GM21423 (cell line): ENCODE results near the gene CDH4.

Source experiments
- ATAC-seq: cut with Tn5 transposase; IDR thresholded peaks from one replicate; pipeline ENCODE4 v1.9.1; 2021; ENCODE audit warnings: mild to moderate bottlenecking, moderate library complexity; ENCODE audit not compliant: unreplicated experiment

Gene CDH4

DNA sequence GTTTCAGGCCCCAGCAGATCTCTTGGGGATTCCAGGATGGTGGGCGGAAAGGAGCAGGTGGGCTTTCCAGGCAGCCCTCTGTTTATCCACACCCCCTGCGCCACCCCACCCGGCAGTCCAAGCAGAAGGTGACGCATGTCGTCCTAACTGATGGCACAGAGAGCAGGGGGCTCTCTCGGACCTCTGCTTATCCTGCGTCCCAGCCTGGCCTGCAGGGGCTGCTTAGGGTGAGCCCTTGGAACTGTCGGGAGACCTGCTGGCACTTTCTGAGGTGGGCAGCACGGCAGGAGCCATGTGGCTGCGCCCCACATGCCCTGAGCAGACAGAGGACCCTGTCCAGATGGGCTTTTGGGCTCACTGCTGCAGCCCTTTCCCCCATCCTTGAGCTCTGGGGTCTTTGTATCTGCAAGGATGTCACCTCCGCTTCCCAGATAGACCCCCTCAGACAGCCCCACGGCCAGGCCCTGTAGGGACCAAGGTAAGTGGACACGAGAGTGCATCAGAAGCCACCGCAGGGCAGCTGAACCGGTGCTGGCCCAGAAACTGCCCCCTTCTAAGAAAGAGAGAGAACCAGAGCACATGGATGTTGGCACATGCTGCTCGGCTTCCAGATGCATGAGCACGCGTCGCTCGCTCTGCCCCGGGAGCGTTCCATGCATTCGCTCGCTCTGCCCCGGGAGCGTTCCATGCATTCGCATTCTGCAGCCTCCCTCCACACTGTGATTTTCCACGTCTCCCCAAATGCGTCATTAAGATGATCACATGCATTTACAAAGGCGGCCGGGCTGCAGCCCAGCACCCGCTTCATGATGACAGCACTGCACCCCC is 566.9 kb downstream of the CDH4 start:
- no peak for ATAC-seq

DNA sequence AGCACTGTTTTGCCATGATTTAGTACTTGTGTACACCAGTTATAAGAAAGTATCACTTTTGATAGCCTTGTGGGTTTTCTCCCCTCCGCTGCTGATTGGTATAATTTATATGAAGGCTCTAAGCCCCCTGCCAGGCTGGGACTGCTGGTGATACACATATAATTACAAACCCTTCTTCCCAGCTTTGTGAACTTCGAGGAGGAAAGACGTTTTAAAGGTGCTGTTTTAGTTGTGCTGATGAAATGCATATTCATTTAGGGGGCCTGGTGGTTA is 567.4 kb downstream of the CDH4 start:
- no peak for ATAC-seq

DNA sequence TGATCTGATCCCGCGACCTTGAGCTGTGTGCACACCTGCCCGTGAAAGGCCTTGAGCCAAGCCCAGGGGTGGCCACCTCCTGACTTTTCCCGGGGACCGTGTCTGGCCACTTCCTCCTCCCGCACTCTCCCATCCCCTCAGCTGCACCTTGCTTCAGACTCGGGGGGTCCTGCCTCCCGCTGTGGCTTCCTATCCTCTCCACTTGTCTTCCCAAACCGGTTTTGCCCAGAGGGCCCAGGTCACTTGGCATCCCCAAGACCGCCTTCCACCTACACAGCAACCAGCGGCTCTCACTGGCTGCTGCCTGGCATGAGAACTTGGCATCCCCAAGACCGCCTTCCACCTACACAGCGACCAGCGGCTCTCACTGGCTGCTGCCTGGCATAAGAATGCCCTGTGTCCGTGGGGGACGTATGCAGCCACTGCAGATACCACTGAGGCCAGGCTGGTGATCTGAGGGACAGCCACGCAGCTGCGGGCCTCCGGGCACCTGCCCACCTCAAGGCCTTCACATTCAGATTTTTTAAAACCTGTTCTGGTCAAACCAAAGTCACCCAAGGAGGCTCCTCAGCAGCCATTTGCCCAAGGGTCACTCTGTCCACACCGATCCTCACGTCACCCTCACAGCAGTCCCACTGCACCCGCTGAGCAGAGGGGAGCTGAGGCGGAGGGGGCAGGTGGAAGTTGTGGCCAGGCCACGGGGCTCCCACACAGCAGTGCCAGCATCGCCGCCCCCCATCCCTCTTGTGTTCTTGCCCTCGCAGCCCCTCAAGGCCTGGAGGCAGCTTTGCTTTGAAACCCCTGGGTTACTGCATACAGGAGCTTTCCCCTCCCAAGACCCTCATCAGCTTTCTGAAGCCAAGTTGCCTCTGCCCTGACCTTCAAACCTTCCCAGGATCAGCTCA is 568.1 kb downstream of the CDH4 start:
- no peak for ATAC-seq

DNA sequence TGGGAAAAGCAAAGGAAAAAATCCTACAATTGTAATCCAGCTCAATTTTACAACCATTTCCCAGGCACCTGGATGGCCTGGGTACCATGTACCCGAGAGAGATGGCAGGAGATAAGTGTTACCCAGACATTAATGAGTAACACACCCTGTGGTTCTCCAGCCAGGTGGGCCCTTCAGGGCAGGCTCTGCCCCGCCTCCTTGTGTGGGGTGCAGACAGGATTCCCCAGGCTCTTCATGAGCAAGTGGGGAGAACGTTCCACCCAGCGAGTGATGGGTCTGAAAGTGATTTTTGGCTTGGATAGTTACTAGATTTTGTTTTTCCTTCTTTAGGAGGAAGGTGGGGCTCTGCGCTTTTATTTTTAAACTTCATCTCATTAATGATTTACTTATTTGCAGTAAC is 569.7 kb downstream of the CDH4 start:
- no peak for ATAC-seq

DNA sequence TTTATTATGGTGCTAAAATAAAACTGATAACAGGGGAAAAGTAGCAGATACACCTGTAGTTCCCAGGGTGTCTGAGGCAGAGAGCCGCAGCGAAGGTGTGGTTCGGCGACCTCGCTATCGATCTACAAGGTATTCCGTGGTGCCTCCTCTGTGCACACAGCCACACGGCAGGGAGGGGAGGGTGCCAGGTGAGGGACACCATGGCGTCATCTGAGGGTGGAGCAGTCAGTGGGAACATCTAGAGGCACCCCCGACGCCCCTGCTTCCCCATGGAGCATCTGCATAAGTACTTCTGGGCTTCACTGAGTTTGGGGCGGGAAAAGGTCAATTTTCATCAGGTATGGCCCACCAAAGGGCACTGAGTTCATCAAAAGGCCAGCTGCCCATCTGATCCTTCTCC is 570.3 kb downstream of the CDH4 start:
- no peak for ATAC-seq

DNA sequence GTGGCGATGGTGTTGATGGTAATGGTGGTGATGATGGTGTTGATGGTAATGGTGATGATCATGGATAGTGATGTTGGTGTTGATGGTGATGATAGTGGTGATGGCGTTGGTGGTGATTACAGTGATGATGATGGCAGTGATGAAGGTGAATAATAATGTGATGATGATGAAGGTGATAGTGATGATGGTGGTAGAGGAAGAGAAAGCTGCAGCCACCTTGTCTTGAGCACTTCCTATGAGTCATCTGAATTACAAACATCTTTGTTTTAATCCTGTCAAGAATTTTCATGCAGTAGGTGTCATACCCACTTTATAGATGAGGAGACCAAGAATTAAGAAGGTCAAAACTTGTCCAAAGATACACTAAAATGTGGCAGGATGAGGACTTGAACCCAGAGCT is 571.2 kb downstream of the CDH4 start:
- ATAC-seq: no peak

DNA sequence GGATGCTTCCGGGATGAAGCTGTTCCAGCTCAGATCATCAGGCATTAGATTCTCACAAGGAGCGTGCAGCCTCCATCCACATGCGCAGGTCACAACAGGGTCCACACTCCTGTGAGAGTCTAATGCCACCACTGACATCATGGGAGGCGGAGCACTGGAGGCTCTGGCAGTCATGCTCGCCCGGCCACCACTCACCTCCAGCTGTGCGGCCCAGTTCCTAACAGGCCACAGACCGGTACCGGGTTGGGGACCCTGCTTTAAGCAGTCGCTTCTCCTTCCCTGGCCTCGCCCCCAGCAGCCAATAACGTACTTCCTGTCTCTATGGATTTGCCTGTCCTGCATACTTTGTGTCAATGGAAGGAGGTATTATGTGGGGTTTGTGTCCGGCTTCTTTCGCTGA is 576.8 kb downstream of the CDH4 start:
- ATAC-seq: no peak

DNA sequence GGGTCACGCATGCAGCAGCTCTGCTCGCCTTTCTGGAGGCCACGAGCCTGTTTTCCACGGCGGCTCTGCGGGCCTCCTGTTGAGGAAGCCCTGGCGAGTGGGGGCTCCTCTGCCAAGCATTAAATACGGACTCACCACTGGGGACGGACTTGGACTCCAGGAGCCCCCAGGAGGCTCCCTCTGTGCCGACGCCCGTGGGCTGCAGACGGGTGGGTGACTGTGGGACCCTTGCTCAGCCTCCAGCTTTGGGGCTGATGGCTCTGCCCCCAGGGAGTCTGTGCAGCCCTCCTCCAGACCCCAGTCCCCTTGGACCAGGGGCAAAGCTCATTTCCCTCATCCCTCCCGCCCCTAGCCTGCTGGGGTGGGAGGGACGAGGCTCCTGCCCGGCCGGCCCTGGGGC is 577.5 kb downstream of the CDH4 start:
- ATAC-seq: no peak

DNA sequence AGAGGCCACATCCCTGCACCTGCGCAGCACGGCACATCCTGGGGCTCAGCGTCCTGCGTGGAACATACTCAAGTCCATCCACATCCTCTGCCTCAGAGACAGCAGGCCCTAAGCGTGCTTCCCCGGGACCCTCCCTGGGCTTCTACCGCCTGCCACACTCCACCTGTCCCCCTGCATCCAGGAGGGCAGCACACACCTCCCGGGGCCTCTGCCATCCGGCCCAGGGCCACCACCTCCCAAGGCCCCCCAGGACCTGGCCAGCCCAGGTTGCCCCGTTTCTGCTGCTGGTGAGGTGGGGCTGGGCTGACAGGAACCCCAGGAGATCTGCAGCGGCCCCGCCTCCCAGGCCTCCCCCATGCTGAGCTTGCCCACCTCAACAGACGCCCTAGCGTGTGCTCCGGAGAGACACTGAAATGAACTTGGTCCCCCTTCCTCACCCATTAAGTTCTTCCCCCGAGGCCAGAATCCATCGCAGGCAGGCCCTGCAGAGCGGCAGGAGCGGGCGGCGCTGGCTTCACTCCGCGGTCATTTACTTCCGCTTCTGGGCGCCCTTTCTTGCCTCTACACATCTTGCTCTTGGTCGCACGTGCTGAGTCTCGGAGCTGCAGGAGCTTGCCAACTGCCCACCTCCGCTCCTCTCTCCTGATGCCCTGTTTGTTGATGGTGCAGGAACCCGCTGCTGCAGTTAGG is 578.3 kb downstream of the CDH4 start:
- ATAC-seq: no peak

DNA sequence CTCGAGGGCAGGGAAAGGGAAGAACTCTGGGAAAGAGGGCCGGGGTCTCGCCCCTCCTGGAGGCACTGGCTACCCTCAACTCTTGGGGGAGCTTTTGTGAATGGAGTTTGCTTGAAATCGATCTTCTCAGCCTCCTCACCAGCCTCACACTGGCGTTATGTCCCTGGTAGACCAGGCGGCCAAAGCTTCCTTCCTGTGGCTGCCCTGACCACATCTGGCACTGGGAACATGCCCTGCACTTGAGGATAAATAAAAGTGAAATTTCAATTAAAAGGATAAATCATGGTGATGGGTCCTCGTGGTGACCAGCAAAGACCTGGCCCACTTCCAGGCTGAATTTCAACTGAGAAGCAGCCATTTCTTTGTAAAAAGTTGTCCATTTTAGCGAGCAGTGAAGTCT is 578.9 kb downstream of the CDH4 start:
- no peak for ATAC-seq

DNA sequence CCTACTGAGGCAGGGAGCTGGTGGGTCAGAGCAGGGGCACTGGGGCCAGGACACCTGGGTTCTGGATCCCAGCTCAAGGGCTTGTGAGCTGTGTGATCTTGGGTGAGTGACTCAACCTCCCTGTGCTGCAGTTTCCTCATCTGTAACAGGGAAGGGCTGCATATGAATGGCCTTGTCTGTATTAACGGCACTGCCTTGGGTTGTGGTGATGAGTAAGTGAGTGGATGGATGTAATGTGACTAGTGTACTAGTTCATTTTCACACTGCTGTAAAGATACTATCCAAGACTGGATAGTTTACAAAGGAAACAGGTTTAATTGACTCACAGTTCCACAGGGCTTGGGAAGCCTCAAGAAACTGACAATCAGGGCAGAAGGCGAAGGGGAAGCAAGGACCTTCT is 580.1 kb downstream of the CDH4 start:
- no peak for ATAC-seq

DNA sequence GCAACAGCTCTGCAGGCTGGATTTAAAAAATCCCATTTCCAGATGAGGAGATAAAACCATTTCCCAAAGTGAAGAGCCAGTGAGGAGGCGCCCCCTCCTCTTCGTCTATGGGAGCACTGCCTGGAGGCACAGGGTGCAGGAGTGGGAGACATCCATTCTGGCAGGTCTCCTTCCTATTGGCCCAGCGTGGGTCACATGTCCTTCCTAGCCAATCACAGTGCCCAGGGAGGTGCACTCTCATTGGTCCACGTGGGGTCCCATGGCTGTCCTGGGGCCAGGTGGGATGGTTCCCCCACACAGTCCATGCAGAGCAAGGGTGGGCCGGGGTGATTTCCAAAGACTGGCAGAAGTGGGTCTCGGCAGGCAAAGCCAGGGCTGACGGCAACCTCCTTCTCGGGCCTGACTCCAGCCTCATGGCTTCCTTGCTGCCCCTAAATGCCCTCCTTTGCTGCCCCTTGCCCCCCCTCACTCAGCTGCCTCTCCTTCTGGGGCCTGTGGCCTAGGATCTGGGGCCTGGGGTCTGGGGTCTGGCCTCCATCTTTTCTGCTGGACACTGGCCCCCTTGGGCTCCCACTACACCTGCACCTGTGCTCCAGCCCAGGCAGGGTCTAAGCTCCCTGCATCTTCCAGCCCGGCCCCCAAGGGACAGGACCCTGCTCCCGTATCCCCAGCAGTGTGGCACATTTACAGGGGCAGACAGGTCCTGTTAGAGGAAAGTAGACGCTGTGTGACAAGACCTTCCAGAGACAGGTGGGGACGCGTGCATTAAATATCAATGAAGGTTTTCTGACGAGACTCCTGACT is 581.9 kb downstream of the CDH4 start:
- ATAC-seq: no peak

DNA sequence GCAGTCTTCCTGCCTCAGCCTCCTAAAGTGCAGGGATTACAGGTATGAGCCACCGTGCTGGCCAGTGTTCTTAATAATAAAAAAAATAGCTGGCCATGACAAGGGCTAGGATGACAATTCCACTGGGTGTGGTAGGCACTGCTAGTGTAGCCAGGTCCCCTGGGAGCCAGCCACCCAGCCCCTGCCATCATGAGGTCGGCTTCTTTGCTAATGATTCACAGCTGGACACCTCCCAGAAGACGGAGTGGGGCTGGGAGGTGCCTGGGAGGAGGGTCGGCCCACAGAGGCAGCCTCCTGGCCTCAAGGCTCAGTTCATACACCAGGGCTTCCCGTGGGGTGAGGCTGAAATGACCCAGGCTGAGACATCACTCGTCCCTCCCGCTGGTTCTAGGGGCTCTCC is 583.2 kb downstream of the CDH4 start:
- ATAC-seq: no peak

DNA sequence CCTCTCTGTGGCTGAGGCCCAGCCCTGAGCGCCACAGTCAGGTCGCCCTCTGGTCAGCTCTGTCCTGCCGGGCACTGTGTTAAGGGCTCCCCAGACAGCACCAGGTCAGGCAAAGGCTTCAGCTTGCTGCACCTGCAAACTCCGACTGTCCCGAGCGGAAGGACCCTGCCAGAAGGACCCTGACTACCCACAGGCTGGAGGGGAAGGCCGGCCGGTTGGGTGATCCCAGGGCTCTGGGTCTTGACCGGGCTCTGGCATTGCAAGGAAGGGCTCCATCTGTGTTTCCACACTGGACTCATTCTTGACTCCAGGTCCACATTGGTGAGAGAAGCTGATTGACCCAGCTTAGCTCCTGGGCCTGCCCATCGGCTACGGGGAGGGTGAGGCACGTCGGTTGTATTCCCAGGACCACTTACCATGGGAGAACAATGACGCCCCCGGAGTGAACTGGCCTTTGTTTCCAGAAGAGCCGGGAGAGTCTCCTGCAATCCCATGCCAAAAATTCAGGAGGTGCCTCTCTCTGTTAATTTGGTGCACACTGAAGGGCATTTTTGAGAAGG is 583.8 kb downstream of the CDH4 start:
- ATAC-seq: no peak

DNA sequence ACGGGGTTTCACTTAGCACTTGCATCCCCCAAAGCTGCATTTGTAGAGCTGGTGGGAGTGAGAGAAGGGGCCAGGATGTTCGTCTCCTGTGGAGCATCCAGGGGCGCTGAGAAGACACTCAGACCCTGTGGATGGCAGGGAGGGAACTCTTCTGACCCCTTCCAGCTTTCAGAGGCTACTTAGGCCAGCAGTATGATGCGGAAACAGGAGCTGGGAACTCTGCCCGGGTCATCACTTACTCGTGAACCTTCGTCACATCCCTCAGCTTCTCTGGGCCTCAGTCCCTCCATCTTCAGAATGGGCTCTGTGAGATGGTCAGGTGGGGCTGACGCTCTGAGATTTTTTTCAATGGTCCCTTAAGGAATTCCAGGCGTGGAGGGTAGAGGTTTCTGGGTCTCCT is 585.1 kb downstream of the CDH4 start:
- no peak for ATAC-seq

DNA sequence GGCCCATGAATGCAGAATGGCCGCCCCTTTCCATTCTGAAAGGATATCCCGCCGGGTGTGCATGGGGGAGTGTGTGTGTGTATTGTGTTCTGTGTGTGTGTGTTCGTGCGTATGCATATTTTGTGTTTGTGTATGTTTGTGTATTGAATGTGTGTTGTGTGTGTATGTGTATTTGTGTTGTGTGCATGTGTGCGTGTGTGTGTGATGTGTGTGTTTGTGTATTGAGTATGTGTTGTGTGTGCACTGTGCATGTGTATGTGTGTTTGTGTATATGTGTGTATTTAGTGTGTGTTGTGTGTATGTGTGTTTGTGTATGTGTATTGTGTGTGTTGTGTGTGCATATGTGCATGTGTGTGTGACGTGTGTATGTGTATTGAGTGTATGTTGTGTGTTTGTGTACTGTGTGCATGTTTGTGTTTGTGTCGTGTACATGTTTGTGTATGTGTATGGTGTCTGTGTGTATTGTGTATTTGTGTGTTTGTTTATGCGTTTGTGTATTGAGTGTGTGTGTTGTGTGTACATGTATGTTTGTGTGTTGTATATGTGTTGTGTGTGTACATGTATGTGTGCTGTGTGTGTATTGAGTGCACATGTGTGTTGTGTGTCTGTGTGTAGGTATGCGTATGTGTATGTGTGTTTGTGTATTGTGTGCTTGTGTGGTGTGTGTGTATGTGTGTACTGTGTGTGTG is 587.3 kb downstream of the CDH4 start:
- ATAC-seq: no peak

DNA sequence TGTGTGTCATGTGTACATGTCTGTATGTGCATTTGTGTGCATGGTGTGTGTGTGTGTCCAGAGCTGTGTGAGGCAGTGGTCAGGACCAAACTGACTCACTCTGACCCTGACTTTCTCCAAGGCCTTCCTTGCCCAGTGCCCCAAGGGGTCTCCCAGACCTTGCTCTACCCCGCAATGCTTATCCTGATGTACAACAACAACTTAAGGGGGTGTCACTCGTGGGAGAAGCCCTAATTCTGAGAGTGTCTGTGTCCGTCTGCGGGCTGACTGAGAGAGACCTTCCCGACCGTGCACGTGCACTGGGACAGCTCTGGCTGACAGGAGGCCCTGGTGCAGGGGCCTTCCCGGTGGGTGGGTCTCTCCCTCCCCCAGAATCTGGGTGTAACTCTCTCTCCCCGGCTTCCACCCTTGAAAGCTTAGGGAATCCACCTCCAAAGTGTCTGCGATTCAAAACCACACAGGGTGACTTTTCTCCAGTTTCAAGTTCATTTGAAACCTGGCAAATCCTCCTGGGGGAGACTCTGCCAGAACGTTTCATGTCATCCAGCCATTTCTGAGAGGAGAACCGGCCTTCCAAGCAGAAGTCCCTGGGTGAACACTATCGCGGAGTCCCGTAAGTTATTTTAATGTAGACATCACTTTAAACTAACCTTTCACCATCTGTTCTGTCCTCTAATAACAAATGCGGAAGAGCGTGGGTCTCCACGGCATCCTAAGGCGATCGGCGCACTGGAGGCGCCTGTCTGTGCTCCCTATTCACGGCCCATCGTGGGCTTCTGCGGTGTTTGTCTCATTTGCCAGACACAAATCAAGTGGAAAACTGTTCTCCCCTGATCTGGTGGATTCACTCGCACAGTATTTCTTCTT is 588.1 kb downstream of the CDH4 start:
- ATAC-seq: no peak

DNA sequence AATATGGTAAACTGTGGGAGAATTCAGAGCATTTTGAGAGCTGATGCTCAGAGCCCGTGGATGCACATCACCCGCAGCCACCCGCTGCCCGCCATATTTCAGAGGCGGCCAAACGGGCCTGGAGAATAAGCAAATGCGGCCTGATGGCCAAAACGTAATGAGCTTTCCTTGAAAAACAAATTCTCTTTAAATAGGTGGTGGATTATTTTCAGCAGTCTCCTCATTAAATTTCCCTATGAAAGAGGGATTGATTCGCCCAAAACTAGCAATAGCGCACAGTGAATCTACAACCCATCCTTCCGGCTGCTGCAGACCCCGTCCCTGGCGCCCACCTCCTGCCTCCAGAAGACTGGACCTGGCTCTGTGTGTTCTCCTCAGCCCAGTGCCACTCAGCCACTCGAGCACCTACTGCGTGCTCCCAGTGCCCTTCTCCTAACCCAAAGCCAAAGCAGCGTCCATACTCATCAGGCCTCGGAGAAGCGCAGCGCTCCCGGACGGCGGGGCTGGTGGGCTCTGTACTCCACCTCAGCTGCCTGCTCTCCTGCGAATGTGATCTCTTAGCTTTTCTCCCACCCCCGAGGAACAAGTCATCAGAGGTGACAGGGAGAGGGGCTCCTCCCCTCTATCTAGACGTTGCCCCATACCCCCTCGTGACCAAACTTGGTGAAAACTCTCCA is 588.9 kb downstream of the CDH4 start:
- ATAC-seq: no peak

DNA sequence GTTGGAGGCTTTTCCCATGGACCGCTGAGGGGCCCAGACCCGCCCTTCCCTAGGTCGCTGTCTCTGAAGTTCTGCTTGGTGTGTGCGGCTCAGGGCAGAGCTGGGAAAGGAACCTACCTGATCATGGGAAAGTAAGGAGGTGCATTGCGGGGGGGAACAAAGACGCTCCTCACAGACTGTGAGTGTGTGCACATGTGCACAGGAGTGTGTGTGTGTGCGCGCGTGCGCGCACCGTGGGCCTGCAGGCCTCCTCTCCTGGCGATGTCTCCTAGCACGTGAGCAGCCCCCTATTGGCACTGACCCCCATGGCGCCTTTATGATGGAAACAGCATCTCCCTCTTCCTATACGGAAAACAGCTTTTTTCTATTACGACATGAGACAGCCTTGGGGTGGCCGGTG is 589.5 kb downstream of the CDH4 start:
- no peak for ATAC-seq
